IMR-90 (cell line): ENCODE measurements around the gene HSPA12A. TPM values are rescaled to one million over a fixed set of nuclear protein-coding genes. Genes with fewer than 3 reads are reported as not detected.

Experiments
- ATAC-seq: fragments of 200-7000 bp; cut with Tn5 transposase; 2 replicates; pipeline ENCODE4 v1.9.1; 2020; ENCODE audit warnings: low read depth, mild to moderate bottlenecking, moderate library complexity
- BruUV-seq: library from RNA; stranded (reverse); fragments of 400-500 nt; replicated peaks from 2 replicates; lab custom pipeline; 2021; lab: Mats Ljungman, UMichigan
- CTCF ChIA-PET: fragments of 300-600 bp; formaldehyde crosslinking; extraction: SDS; loops from one replicate; lab custom pipeline; 2021; ENCODE audit warnings: antibody characterized with exemption; lab: Yijun Ruan, JAX
- POLR2A ChIA-PET: fragments of 300-600 bp; sonication (Branson Sonifier 250); formaldehyde crosslinking; loops from one replicate; lab custom pipeline; 2022; ENCODE audit warnings: antibody characterized with exemption; ENCODE audit not compliant: unreplicated experiment; lab: Charles Lee
- DNase-seq: peaks from one replicate; pipeline ENCODE4 v3.0.0; 2013
- H2AFZ ChIP-seq: replicated peaks from 2 replicates; pipeline ENCODE3; 2013; ENCODE audit warnings: low read length, mild to moderate bottlenecking; ENCODE audit not compliant: poor library complexity
- H2AK5ac ChIP-seq: 2 replicates; pipeline ENCODE4 v1.6.1; 2013; ENCODE audit warnings: low read depth, low read length, inconsistent platforms
- H2AK9ac ChIP-seq: replicated peaks from 2 replicates; pipeline ENCODE3; 2013; ENCODE audit warnings: mild to moderate bottlenecking, low read depth, low read length, moderate library complexity; ENCODE audit not compliant: poor library complexity
- H2BK120ac ChIP-seq: 2 replicates; pipeline ENCODE4 v1.6.1; 2013; ENCODE audit warnings: low read depth, low read length, inconsistent platforms
- H2BK15ac ChIP-seq: 3 replicates; pipeline ENCODE4 v1.6.1; 2013; ENCODE audit warnings: low read depth, low read length, inconsistent platforms
- H2BK20ac ChIP-seq: 2 replicates; pipeline ENCODE4 v1.6.1; 2013; ENCODE audit warnings: low read depth, mild to moderate bottlenecking, inconsistent platforms, low read length, moderate library complexity
- H2BK5ac ChIP-seq: 2 replicates; pipeline ENCODE4 v1.6.1; 2013; ENCODE audit warnings: mild to moderate bottlenecking, low read depth, low read length, inconsistent platforms; ENCODE audit not compliant: poor library complexity, severe bottlenecking
- H3K14ac ChIP-seq: replicated peaks from 2 replicates; pipeline ENCODE4 v1.6.1; 2013; ENCODE audit warnings: low read depth, low read length, inconsistent platforms
- H3K18ac ChIP-seq: 2 replicates; pipeline ENCODE4 v1.6.1; 2013; ENCODE audit warnings: low read depth, low read length, control low read depth
- H3K23ac ChIP-seq: 2 replicates; pipeline ENCODE4 v1.6.1; 2013; ENCODE audit warnings: low read depth, low read length, inconsistent platforms
- H3K27ac ChIP-seq: 2 replicates; pipeline ENCODE4 v1.5.1; 2013; ENCODE audit warnings: mild to moderate bottlenecking, control low read depth, low read length; ENCODE audit not compliant: insufficient read depth
- H3K27me3 ChIP-seq: 2 replicates; pipeline ENCODE4 v1.6.1; 2013; ENCODE audit warnings: low read length; ENCODE audit not compliant: control insufficient read depth, insufficient read depth
- H3K36me3 ChIP-seq: 2 replicates; pipeline ENCODE4 v1.6.1; 2013; ENCODE audit warnings: low read length, mixed read lengths; ENCODE audit not compliant: control insufficient read depth, insufficient read depth
- H3K4ac ChIP-seq: 2 replicates; pipeline ENCODE4 v1.6.1; 2013; ENCODE audit warnings: low read depth, low read length, inconsistent platforms
- H3K4me1 ChIP-seq: 2 replicates; pipeline ENCODE4 v1.6.1; 2013; ENCODE audit warnings: low read length, mixed read lengths; ENCODE audit not compliant: control insufficient read depth, insufficient read depth
- H3K4me2 ChIP-seq: 2 replicates; pipeline ENCODE4 v1.6.1; 2013; ENCODE audit warnings: low read depth, mild to moderate bottlenecking, control low read depth, low read length, moderate library complexity
- H3K4me3 ChIP-seq: 2 replicates; pipeline ENCODE4 v1.5.1; 2013; ENCODE audit warnings: low read depth, mild to moderate bottlenecking, control low read depth, low read length, moderate library complexity; ENCODE audit not compliant: insufficient read depth
- H3K56ac ChIP-seq: 2 replicates; pipeline ENCODE4 v1.6.1; 2013; ENCODE audit warnings: low read length, inconsistent platforms; ENCODE audit not compliant: insufficient read depth; ENCODE audit errors: extremely low read depth
- H3K79me1 ChIP-seq, 2 experiments: 2 replicates each; pipeline ENCODE4 v1.6.1; 2013; ENCODE audit warnings: low read length in 2 of 2, inconsistent platforms in 1 of 2, low read depth in 1 of 2
- H3K9ac ChIP-seq: 2 replicates; pipeline ENCODE4 v1.6.1; 2013; ENCODE audit warnings: low read depth, low read length, control low read depth
- H3K9me1 ChIP-seq: 2 replicates; pipeline ENCODE4 v1.6.1; 2013; ENCODE audit warnings: low read length, inconsistent platforms; ENCODE audit not compliant: insufficient read depth
- H3K9me3 ChIP-seq: 2 replicates; pipeline ENCODE4 v1.6.1; 2013; ENCODE audit warnings: low read length; ENCODE audit not compliant: control insufficient read depth, insufficient read depth
- H4K20me1 ChIP-seq: 2 replicates; pipeline ENCODE4 v1.6.1; 2013; ENCODE audit warnings: low read length, inconsistent platforms; ENCODE audit not compliant: insufficient read depth
- H4K5ac ChIP-seq: 2 replicates; pipeline ENCODE4 v1.6.1; 2013; ENCODE audit warnings: mild to moderate bottlenecking, low read depth, low read length, control low read depth
- H4K8ac ChIP-seq, 2 experiments: 2 replicates each; pipeline ENCODE4 v1.6.1; 2013; ENCODE audit warnings: low read depth in 2 of 2, low read length in 2 of 2, control low read depth in 1 of 2, inconsistent platforms in 1 of 2
- H4K91ac ChIP-seq: 2 replicates; pipeline ENCODE4 v1.6.1; 2013; ENCODE audit warnings: low read depth, low read length, inconsistent platforms; ENCODE audit not compliant: insufficient read depth
- WGBS, 2 experiments: methylation state at CpG; one replicate each; pipeline versions ENCODE4 v1.1.5 to v1.1.7; 2013; ENCODE audit warnings: missing lambda C conversion rate in 2 of 2; ENCODE audit not compliant: insufficient read length in 1 of 2; ENCODE audit errors: extremely low coverage in 2 of 2; 5-methylcytosine and 5-hydroxymethylcytosine counted together
- dilution Hi-C: fragments of 300-500 bp; cut with HindIII; formaldehyde crosslinking; loops from one replicate; pipeline ENCODE4 v1.14.3; 2018; ENCODE audit warnings: low sequenced_read_pairs; ENCODE audit not compliant: unreplicated experiment
- in situ Hi-C: fragments of 300-500 bp; cut with MboI; formaldehyde crosslinking; loops from 3 replicates; pipeline ENCODE4 v1.14.3; 2019; ENCODE audit warnings: low sequenced_read_pairs, inconsistent platforms, mixed read lengths
- intact Hi-C: fragments of 100-400 bp; cut with micrococcal nuclease; formaldehyde crosslinking; loops from 2 replicates; pipeline ENCODE4 v1.10.0; 2022
- polyA plus RNA-seq, 3 experiments: library from polyadenylated mRNA; depleted of rRNA; stranded (reverse); fragments of >200 nt; gene quantifications; 2 replicates each; pipeline ENCODE4 v1.2.3, GENCODE V29; 2012; ENCODE audit warnings: low replicate concordance in 1 of 3
- total RNA-seq: library from RNA; depleted of rRNA; stranded (reverse); fragments of >200 nt; gene quantifications from 2 replicates; pipeline ENCODE4 v1.2.3, GENCODE V29; 2012
- TF ChIP-seq, protein P1 (sequence below): conservative IDR thresholded peaks from 2 replicates; pipeline ENCODE4 v1.5.1; 2012; ENCODE audit warnings: mild to moderate bottlenecking, low read depth, low read length, improper control_type of control experiment

HSPA12A gene
- total and polyA plus RNA-seq, 2 of the 4 experiments (the other 2 are of a cell fraction), result 16.1 to 16.7 TPM

DNA sequence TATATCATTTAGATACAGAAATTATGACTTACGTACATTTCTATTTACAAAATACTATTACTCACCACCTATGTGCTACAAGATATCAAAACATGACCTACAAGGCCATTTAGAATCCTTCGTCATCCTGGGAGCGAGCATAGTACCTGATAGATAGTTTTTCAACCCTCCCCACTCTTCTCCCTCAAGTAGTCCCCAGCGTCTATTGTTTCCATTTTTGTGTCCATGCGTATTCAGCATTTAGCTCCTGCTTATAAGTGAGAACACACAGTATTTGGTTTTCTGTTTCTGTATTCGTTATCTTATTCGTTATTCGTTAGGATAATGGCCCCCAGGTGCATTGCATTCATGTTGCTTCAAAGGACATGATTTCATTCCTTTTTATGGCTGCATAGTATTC is 93.5 kb downstream of the HSPA12A start:
- Histone ChIP-seq H3K36me3 (no peaks in the 10 kb centered on the region), H3K9me1 (no peaks in the 10 kb centered on the region), H4K8ac (no peak overlapping the region), H3K56ac (no peak overlapping the region), H3K9me3 (no peaks in the 10 kb centered on the region), H3K4me1 (no peaks in the 10 kb centered on the region), H2AK9ac (no peak overlapping the region), H2BK15ac (no peak overlapping the region), H2BK120ac (no peak overlapping the region), H2AFZ (no peak overlapping the region), H3K4me2 (no peak overlapping the region), H3K23ac (no peak overlapping the region), H3K27me3 (no peaks in the 10 kb centered on the region), H3K18ac (no peak overlapping the region), H2BK5ac (no peak overlapping the region), H3K9ac (no peak overlapping the region), H4K91ac (no peak overlapping the region), H4K5ac (no peak overlapping the region), H3K4ac (no peak overlapping the region), H3K14ac (no peak overlapping the region), H2AK5ac (no peak overlapping the region), H2BK20ac (no peak overlapping the region), H3K4me3 (no peak overlapping the region), H4K20me1 (no peaks in the 10 kb centered on the region), H3K79me1 (no peaks in the 10 kb centered on the region), H3K27ac (no peak overlapping the region)
- dilution Hi-C loops (no loop called here), in situ Hi-C loops (no loop called here), intact Hi-C loops (no loop called here)
- no peak for ATAC-seq
- TF ChIP-seq, protein P1, sequence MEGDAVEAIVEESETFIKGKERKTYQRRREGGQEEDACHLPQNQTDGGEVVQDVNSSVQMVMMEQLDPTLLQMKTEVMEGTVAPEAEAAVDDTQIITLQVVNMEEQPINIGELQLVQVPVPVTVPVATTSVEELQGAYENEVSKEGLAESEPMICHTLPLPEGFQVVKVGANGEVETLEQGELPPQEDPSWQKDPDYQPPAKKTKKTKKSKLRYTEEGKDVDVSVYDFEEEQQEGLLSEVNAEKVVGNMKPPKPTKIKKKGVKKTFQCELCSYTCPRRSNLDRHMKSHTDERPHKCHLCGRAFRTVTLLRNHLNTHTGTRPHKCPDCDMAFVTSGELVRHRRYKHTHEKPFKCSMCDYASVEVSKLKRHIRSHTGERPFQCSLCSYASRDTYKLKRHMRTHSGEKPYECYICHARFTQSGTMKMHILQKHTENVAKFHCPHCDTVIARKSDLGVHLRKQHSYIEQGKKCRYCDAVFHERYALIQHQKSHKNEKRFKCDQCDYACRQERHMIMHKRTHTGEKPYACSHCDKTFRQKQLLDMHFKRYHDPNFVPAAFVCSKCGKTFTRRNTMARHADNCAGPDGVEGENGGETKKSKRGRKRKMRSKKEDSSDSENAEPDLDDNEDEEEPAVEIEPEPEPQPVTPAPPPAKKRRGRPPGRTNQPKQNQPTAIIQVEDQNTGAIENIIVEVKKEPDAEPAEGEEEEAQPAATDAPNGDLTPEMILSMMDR, result no peak
- ChIA-PET CTCF (no interaction called here), POLR2A (no interaction called here)
- no TSS peak for BruUV-seq
- no peak for DNase-seq
- WGBS, 2 experiments, result no CpG with 5 or more reads among the region's 8 CpGs
